Activated T-cell treated with anti-CD3 and anti-CD28 coated beads for 4 hours (primary cell): ENCODE measurements around the gene KXD1.

ENCODE experiments used
- DNase-seq: peaks from one replicate; pipeline ENCODE4 v3.0.0-alpha.2; 2020

KXD1 gene

DNA sequence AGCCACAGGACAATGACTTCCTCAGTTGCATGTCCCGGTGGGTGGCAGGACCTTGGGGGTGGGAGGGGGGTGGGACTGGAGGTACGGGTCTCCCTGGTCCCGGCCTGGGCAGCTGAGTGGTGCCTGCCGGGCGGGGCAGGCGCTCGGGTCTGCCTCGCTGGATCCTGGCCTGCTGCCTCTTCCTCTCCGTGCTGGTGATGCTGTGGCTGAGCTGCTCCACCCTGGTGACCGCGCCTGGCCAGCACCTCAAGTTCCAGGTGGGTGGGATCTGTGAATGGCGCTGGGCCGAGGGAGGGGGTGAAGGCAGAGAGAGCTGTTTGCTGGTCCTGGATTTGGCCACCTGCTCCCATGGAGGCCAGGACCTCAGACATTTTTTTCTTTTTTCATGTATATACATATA lies 60.6 kb downstream of the KXD1 start:
- DNase-seq = no peak
